IPS-20b (cell line): ENCODE measurements around the gene PHLDB3.

Experiments
- H3K27ac ChIP-seq: one replicate; pipeline ENCODE4 v1.5.1; 2013; ENCODE audit warnings: low read length
- H3K27me3 ChIP-seq: 2 replicates; pipeline ENCODE4 v1.6.1; 2013; ENCODE audit warnings: mild to moderate bottlenecking, low read length, inconsistent platforms; ENCODE audit not compliant: insufficient read depth
- H3K36me3 ChIP-seq: 2 replicates; pipeline ENCODE4 v1.6.1; 2013; ENCODE audit warnings: low read depth, mild to moderate bottlenecking, inconsistent platforms, low read length, moderate library complexity; ENCODE audit not compliant: insufficient read depth
- H3K4me1 ChIP-seq: 2 replicates; pipeline ENCODE4 v1.6.1; 2013; ENCODE audit warnings: mild to moderate bottlenecking, control low read depth, inconsistent platforms, low read length, moderate library complexity; ENCODE audit not compliant: insufficient read depth
- H3K4me3 ChIP-seq: 2 replicates; pipeline ENCODE4 v1.5.1; 2013; ENCODE audit warnings: mild to moderate bottlenecking, low read length, inconsistent platforms
- H3K9ac ChIP-seq: 2 replicates; pipeline ENCODE4 v1.6.1; 2013; ENCODE audit warnings: low read depth, mild to moderate bottlenecking, inconsistent platforms, low read length, moderate library complexity
- H3K9me3 ChIP-seq: 2 replicates; pipeline ENCODE4 v1.6.1; 2013; ENCODE audit warnings: mild to moderate bottlenecking, low read depth, low read length, inconsistent platforms; ENCODE audit not compliant: insufficient read depth

Gene PHLDB3

GRCh38 chr19:43465468-43466120 lies 39.0 kb downstream of the PHLDB3 start, which contains the start of gene LYPD3:
Gene LYPD3 (minus strand): TSS chr19:43465608. CDS start chr19:43465571, 37 bp downstream.
- Histone ChIP-seq H3K27ac (no peak within 1 kb of the TSS), H3K4me1 (no peaks in the 10 kb centered on the region), H3K4me3 (peak within 1 kb of the TSS; percentile 93), H3K27me3 (peaks cover 39% of the 10 kb centered on the region), H3K9ac (0 out of 2 replicates have a peak within 1 kb of the TSS, but pooled peaks have one; percentile 34), H3K36me3 (no peaks in the 10 kb centered on the region), H3K9me3 (no peaks in the 10 kb centered on the region)

GRCh38 chr19:43464134-43464775 lies 40.3 kb downstream of the PHLDB3 start:
- peak overlapping the region; percentile 93 for H3K4me3 ChIP-seq
- no peaks in the 10 kb centered on the region for H3K36me3 ChIP-seq
- 0 out of 2 replicates have a peak overlapping the region, but pooled peaks have one; percentile 34 for H3K9ac ChIP-seq
- H3K27me3 ChIP-seq = peaks cover 39% of the 10 kb centered on the region
- no peak overlapping the region for H3K27ac ChIP-seq
- no peaks in the 10 kb centered on the region for H3K4me1 ChIP-seq
- no peaks in the 10 kb centered on the region for H3K9me3 ChIP-seq

- Histone ChIP-seq H3K4me1 (no peaks in the 10 kb centered on the region), H3K27me3 (peaks cover 39% of the 10 kb centered on the region), H3K27ac (no peak overlapping the region), H3K9me3 (no peaks in the 10 kb centered on the region), H3K9ac (peak overlapping the region; percentile 67; the same call in 1 of the 2 replicates), H3K36me3 (no peaks in the 10 kb centered on the region), H3K4me3 (peak overlapping the region; percentile 93)
Measured at GRCh38 chr19:43463381-43464133, 41.0 kb downstream of the PHLDB3 start.

- Histone ChIP-seq H3K27ac (no peak overlapping the region), H3K4me1 (no peaks in the 10 kb centered on the region), H3K27me3 (peaks cover 39% of the 10 kb centered on the region), H3K4me3 (peak overlapping the region; percentile 93), H3K36me3 (no peaks in the 10 kb centered on the region), H3K9ac (peak overlapping the region; percentile 56), H3K9me3 (no peaks in the 10 kb centered on the region)
Measured at GRCh38 chr19:43462785-43463380, 41.7 kb downstream of the PHLDB3 start.

- Histone ChIP-seq H3K27me3 (peaks cover 39% of the 10 kb centered on the region), H3K27ac (no peak overlapping the region), H3K9me3 (no peaks in the 10 kb centered on the region), H3K36me3 (no peaks in the 10 kb centered on the region), H3K9ac (peak overlapping the region; percentile 56; the same call in 1 of the 2 replicates), H3K4me1 (no peaks in the 10 kb centered on the region), H3K4me3 (peak overlapping the region; percentile 93; the same call in 1 of the 2 replicates)
Measured at GRCh38 chr19:43462383-43462782, 42.2 kb downstream of the PHLDB3 start.

GRCh38 chr19:43461303-43461702 lies 43.2 kb downstream of the PHLDB3 start:
- Histone ChIP-seq H3K27me3 (peaks cover 39% of the 10 kb centered on the region), H3K9me3 (no peaks in the 10 kb centered on the region), H3K9ac (no peak overlapping the region), H3K4me1 (no peaks in the 10 kb centered on the region), H3K27ac (no peak overlapping the region), H3K36me3 (no peaks in the 10 kb centered on the region), H3K4me3 (no peak overlapping the region)

- peaks cover 31% of the 10 kb centered on the region for H3K27me3 ChIP-seq
- no peaks in the 10 kb centered on the region for H3K9me3 ChIP-seq
- no peak overlapping the region for H3K9ac ChIP-seq
- H3K4me1 ChIP-seq = no peaks in the 10 kb centered on the region; the same call in 1 of the 2 replicates
- H3K27ac ChIP-seq = no peak overlapping the region
- H3K36me3 ChIP-seq = no peaks in the 10 kb centered on the region
- no peak overlapping the region for H3K4me3 ChIP-seq
Measured at GRCh38 chr19:43460362-43461016, 44.1 kb downstream of the PHLDB3 start.

GRCh38 chr19:43457809-43458208 lies 46.7 kb downstream of the PHLDB3 start:
- Histone ChIP-seq H3K4me1 (no peaks in the 10 kb centered on the region; the same call in 1 of the 2 replicates), H3K27ac (no peak overlapping the region), H3K9ac (no peak overlapping the region), H3K27me3 (peaks cover 17% of the 10 kb centered on the region), H3K9me3 (no peaks in the 10 kb centered on the region), H3K36me3 (no peaks in the 10 kb centered on the region), H3K4me3 (no peak overlapping the region)

GRCh38 chr19:43455321-43456113 lies 49.0 kb downstream of the PHLDB3 start:
- no peaks in the 10 kb centered on the region for H3K27me3 ChIP-seq
- no peak overlapping the region for H3K4me3 ChIP-seq
- no peak overlapping the region for H3K9ac ChIP-seq
- no peak overlapping the region for H3K27ac ChIP-seq
- H3K36me3 ChIP-seq = no peaks in the 10 kb centered on the region
- no peaks in the 10 kb centered on the region for H3K9me3 ChIP-seq
- H3K4me1 ChIP-seq = no peaks in the 10 kb centered on the region; the same call in 1 of the 2 replicates

- H3K36me3 ChIP-seq = no peaks in the 10 kb centered on the region
- no peaks in the 10 kb centered on the region; the same call in 1 of the 2 replicates for H3K4me1 ChIP-seq
Measured at GRCh38 chr19:43454031-43454430, 50.5 kb downstream of the PHLDB3 start.

More at GRCh38 chr19:43454031-43454430, 50.5 kb downstream of the PHLDB3 start:
- Histone ChIP-seq H3K27me3 (no peaks in the 10 kb centered on the region), H3K27ac (no peak overlapping the region), H3K4me3 (no peak overlapping the region), H3K9me3 (no peaks in the 10 kb centered on the region), H3K9ac (no peak overlapping the region)
